Ectodermal cell (in vitro differentiated cells): ENCODE data around the gene LRRC37A.
"Not testable (repeated sequence)": the region's sequence is repeated elsewhere in the genome, so short reads cannot be mapped to it uniquely, and the experiment has no call there.

Experiments
- H3K27ac ChIP-seq: 2 replicates; pipeline ENCODE4 v1.7.0; 2013; ENCODE audit warnings: mild to moderate bottlenecking, low read depth, low read length; ENCODE audit not compliant: insufficient read depth, poor library complexity, severe bottlenecking
- H3K27me3 ChIP-seq: 2 replicates; pipeline ENCODE4 v1.7.0; 2013; ENCODE audit warnings: mild to moderate bottlenecking, low read length; ENCODE audit not compliant: insufficient read depth, control insufficient read depth, poor library complexity, severe bottlenecking
- H3K36me3 ChIP-seq: one replicate; pipeline ENCODE4 v1.7.0; 2013; ENCODE audit warnings: low read length; ENCODE audit not compliant: control insufficient read depth, insufficient read depth
- H3K4me1 ChIP-seq: one replicate; pipeline ENCODE4 v1.7.0; 2013; ENCODE audit warnings: low read length; ENCODE audit not compliant: control insufficient read depth, insufficient read depth
- H3K4me3 ChIP-seq: 2 replicates; pipeline ENCODE4 v1.7.0; 2013; ENCODE audit warnings: low read depth, low read length, control low read depth; ENCODE audit not compliant: insufficient read depth
- H3K9me3 ChIP-seq: 2 replicates; pipeline ENCODE4 v1.7.0; 2013; ENCODE audit warnings: mild to moderate bottlenecking, low read length, moderate library complexity; ENCODE audit not compliant: control insufficient read depth
- WGBS, 2 experiments: methylation state at CpG; one replicate each; pipeline ENCODE4 v1.1.7; 2013; ENCODE audit warnings: missing lambda C conversion rate in 2 of 2; 5-methylcytosine and 5-hydroxymethylcytosine counted together

The LRRC37A gene

DNA sequence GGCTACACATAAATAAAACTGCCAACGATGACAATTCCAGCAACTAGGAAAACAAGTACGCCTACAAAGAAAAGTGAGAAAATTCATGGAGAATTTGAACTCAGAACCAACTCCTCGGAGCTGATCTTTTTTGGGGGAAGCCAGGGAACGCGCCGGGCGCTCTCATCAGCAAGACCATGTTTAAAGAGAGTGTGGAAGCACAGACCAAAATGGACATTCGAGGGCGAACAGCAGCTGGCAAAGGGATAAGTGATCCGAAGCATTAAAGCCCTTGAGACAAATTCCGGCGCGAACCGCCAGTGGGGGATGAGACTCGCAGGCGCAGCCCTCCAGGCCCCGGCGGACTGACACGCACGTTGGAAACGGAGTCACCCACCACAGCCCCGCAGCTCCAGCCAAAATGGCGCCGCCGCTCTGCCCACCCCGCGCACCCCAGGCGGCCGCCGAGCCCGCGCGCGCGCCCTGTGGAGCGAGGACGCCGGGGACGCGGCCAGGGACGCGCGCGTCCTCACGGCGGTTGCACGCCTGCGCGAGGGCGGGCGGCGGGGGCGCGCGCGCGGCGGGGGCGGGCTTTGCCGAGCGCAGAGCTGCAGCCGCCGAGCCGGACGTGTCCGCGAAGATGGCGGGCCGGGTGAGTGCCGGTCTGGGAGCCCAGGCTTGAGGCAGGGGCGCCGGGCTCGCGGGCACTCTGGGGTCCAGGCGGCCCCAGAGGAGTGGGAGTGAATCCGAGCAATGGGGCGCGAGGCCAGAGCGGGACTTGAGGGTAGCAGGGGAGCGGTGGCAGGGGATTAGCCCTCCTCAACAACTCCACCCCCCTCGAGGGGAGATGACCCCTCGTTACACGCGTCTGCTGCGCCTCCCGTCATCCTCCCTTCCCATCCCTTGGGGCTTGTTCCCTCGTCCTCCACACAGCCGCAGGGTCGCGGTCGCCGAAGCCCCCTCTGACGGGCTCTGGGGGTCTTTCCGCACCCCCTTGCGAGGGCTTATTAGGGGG, 77.6 kb downstream of the LRRC37A start:
- H3K36me3 ChIP-seq, H3K9me3 ChIP-seq, H3K27ac ChIP-seq, H3K4me3 ChIP-seq, H3K27me3 ChIP-seq, H3K4me1 ChIP-seq: not testable (repeated sequence)
- no CpG with 5 or more reads among the region's 95 CpGs for WGBS, 2 experiments

DNA sequence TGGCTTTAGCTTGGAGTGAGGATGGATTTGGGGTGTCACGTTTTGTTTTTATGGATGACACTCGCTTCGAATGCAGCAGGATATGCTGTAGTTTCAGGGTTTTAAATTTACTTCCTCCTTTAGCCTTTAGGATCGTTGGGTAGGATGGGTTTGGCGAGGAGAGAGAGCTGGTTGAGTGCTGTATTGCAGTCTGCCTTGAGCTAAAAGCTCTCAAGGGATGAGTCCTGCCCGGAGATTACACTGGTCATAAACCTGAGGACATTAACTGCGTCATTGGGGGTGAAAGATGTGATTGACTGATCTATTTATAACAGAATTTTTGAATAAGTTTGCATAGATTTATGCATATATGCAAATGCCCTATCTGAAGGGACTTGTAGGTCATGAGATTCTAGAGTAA, 78.5 kb downstream of the LRRC37A start:
- H3K9me3 ChIP-seq, H3K4me1 ChIP-seq, H3K27me3 ChIP-seq, H3K27ac ChIP-seq, H3K36me3 ChIP-seq, H3K4me3 ChIP-seq: not testable (repeated sequence)
- WGBS, 2 experiments: no CpG with 5 or more reads among the region's 7 CpGs

DNA sequence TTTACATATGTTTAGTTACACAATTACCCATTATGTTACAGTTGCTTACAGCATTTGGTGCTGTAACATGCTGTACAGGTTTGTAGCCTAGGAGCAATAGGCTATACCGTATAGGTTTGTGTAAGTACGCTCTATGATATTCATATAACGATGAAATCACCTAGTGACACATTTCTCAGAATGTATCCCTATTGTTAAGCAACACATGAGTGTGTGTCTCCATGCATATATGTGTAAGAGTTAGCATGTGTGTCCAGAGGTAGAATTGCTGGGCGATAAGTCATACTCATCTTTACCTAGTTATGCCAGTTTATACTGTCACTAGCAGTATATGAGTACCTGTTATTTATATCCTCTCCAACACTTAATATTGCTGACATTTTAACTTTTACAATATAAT, 88.2 kb downstream of the LRRC37A start:
- not testable (repeated sequence) for H3K4me1 ChIP-seq, H3K27me3 ChIP-seq, H3K4me3 ChIP-seq, H3K36me3 ChIP-seq, H3K9me3 ChIP-seq, H3K27ac ChIP-seq
- WGBS, 2 experiments: no CpG with 5 or more reads among the region's 4 CpGs

DNA sequence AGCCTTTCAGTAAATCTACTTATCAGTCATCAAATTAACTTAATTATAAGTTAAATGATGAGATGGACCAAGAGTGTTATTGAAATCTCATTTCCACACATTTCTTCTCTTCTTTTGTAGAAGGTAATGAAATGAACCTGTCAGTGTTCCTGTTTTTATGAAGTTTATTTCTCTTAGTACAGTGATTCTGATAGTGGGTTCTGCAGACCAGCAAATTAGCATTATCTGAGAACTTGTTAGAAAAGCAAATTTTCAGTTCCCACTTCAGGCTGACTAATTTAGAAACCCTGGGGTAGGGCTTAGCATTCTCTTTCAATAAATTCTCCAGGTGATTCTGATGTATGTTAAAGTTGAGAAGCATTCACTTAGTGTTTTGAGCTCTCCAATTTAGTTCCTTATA, 90.6 kb downstream of the LRRC37A start:
- not testable (repeated sequence) for H3K27me3 ChIP-seq, H3K27ac ChIP-seq, H3K4me3 ChIP-seq, H3K4me1 ChIP-seq, H3K9me3 ChIP-seq, H3K36me3 ChIP-seq
